GM21526 (cell line): ENCODE results near the gene FYN.
A peak's percentile ranks its signal among the peaks of the same experiment; 100 is the strongest.

Experiments used
- ATAC-seq: cut with Tn5 transposase; IDR thresholded peaks from one replicate; pipeline ENCODE4 v1.9.1; 2021; ENCODE audit warnings: moderate library complexity; ENCODE audit not compliant: unreplicated experiment, low FRiP score

Gene FYN

DNA sequence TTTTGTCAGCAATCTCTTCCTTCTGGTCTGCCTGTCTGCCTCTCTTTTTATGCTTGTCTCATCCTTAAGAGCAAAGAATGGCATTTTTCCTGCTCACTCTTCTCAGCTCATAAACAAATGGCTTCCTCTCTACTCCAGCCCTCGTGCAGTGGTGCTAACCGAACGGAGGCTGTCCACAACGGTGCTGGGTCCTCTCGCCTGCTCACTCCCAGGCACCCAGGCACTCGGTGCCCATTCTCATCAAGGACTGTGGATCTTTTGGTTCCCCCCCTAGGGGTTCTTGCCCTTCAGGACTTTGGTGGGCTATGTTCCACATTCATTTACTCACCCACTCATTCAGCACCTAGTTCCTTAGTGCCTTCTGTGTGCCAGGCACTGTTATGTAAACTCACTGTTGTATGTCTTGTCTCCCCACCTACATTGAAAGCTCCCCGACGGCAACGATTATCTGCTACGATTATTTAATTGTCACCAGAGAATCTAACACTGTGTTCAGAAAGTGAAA is 113.9 kb downstream of the FYN start:
- ATAC-seq = no peak

- no peak for ATAC-seq
Measured at GRCh38 chr6:111758608-111759329, 114.5 kb downstream of the FYN start.

- ATAC-seq = no peak
Measured at GRCh38 chr6:111757342-111757741, 115.9 kb downstream of the FYN start.

DNA sequence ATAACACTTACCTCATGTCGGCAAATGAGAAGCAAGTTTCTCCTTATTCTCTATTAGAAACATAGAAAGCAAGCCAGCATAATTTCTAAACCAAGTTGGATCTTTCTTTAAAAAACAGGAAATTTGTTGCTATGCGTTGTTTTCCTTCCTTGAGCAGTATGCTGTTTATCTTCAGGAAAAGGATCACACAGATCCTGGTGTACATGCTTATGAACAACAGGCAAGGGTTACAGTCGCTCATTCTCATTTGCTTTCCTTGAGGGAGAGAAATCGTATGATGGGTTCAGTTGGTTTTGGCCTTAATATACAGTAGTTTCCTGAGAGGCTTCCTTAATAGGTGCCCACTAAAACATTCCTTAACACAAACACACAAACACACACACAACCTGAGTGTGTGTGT is 118.8 kb downstream of the FYN start:
- ATAC-seq = no peak

DNA sequence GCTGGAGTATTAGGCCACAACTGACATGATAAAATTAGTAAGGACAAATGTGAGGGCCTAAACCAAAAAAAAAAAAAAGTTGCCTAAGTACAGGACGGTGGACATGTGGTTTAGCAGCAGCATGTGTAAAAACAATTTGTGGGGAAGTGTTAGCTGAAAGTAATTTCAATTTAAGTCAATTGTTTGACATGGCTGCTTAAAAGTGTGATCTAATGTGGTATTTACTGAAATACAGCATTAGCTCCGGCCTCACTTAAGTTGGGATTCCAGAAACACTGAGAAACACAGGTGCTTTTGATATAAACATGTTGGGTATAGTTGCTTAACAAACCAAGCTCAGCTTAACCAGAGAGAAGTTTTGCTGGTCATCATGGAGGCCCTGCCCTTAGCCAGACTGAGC is 119.7 kb downstream of the FYN start:
- ATAC-seq = no peak

DNA sequence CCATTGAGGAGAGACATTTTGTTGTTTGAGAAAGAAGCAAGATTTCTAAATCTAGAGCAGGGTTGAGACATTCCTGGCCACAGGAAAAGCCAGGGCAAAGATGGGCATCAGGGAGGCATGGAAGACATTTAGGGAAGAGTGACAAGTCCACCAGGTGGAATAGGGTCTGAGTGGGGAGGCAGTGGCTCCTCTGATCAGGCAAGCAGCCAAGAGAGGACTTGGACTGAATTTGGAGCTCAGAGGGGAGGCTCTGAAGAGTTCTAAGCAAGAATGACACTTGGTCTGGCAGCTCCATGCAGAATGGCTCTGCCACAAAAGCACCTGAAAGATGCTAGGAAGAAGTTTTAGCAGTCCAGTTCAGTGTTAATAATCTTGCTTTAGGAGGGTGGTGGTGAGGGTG is 120.8 kb downstream of the FYN start:
- ATAC-seq = no peak

- peak; percentile 80 for ATAC-seq
Measured at GRCh38 chr6:111750753-111751673, 122.2 kb downstream of the FYN start.

GRCh38 chr6:111750153-111750552 is 123.1 kb downstream of the FYN start:
- ATAC-seq = no peak

DNA sequence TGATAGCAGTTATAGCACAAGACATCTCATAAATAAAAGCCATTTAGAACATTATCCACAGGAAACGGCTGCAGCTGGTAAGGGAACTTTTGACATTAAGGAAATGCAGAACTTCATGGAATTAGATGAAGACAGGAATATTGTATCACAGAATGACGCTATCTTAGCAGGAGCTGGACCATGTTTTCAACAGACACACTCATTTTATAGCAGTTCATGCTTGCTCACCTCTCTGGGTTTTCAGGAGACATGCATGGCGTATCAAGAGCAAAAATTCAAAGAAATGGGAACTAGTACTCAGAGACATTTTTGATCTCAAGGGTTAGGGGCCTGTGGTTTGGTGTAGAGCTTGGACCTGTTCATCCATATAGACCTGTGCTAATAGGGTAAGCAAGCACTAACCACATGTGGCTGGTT is 125.0 kb downstream of the FYN start:
- no peak for ATAC-seq

DNA sequence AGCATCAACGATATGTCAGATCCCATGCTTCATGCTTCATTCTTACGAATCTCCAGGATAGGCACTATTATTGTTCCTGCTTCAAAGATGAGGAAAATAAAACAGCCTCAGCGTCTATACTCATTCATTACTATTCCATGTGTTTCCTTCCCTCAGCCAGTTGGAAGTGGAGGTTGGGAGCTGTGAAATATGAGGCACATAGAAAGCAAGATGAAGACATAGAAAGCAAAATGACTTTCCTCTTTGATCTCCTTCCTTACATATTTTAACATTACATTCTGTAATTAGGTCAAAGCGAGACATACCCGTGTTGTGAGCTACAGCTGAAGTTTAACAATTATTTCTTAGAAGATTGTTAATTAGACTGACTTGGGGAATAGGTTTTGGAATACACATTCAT is 125.4 kb downstream of the FYN start:
- no peak for ATAC-seq

- ATAC-seq = no peak
Measured at GRCh38 chr6:111747396-111747795, 125.9 kb downstream of the FYN start.

GRCh38 chr6:111746983-111747382 is 126.3 kb downstream of the FYN start:
- ATAC-seq = no peak

- ATAC-seq = no peak
Measured at GRCh38 chr6:111745636-111746035, 127.6 kb downstream of the FYN start.

GRCh38 chr6:111745186-111745585 is 128.1 kb downstream of the FYN start:
- ATAC-seq = no peak

DNA sequence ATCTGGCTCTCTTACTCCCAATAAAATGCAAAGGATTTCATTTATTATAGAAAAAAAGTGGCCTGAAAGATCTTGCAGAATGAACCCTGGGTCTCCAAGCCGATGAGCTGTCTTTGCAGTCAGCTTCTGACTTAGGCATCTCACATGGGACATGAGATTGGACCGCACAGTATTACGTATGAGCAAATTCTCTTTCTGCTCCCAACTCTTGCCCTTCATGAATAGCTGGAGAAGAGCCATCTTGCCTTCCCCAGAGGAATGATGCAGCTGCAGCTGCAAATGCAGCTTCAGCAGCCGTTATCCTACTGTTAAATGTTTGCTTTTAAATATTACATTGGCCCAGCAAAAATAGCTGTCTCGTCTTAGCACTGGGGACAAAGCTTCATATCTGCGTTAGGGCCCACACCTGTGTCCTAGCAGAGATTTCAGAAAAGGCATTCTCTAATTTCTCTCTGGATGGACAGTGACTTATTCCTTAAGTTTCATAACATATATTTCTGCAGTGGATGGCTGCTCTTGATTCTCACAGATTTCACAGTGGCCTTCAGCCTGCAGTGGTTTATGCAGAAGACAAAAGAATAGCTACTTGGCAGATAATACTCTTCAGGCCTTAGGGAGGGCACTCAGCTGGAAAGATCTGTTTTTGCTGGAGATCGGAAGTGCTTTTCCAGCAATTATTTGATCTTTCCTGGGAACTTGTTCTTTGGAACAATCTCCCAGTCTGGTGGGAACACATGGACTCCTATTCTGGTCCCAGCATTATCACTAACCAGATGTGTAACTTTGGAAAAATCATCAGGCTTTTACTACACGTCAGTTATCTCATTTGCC is 129.2 kb downstream of the FYN start:
- ATAC-seq = no peak

GRCh38 chr6:111743360-111743759 is 129.9 kb downstream of the FYN start:
- ATAC-seq = no peak

DNA sequence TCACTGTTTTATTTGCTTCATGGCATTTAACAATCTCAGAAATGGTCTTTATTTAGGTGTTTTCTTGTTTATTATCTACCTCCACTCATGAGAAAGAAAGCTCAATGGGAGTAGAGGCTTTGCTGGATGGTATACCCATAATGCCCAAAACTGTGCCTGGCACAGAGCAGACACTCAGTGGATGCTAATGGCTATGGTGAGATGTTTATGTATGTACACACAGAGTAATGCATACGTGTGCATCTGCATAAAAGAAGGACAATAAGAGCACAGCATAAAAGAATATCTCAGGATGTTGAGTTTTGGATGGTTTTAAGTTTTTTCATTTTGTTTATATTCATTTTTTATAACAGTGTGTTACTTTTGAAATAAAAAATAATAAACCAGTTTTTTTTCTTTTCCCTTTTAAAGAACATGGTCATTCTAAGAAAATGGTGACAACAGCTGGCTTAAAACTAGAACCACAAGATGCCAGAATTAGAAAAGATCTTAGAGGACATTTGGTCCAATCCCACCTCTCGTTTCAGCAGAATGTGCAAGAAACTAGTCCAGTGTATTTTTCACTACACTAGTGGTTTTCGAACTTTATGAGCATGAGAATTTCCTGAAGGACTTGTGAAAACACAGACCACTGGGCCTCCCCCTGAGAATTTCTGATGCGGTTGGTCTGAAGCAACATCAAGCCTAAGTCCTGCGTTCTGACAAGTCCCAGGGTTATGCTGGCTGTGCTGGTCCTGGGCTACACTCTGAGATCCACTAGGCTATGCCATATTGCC is 131.9 kb downstream of the FYN start:
- no peak for ATAC-seq

DNA sequence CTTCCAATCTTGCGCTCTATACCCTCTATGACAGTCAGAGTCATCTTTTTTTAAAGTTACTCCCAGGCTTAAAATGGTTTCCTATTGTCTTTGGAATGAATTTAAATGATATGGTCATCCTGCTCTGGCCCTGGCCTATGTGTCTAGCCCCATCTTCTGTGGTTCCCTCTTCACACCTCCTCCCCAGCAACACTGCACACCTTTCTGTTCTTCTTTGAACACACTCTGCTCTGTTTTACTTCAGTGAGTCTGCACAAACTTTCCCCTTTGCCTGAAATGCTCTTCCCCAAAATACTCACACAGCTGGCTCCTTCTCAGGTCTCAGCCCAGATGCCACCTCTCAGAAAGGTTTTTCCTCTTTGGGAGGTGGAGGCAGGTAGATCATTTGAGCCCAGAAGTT is 132.7 kb downstream of the FYN start:
- no peak for ATAC-seq

DNA sequence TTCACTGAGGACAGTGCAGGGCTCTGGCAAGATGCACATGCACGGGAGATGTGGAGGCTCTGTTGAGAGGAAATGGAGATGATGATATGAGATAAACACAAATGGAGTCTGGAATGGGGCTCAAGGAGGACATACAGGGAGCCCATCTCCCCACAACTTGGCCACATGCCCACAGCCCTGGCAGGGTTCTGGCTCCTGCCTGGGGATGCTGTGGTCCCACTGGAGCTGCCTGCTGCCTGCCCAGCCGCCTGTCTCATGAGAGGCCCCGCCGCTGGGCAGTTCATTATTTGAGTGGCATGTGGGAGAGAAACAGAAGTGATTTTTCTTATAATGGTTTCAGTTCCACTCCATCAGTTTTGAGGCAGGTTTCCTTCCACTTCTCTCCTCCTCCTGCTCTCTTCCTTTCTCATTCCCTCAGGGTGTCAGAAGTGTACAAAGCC is 134.0 kb downstream of the FYN start:
- no peak for ATAC-seq

- no peak for ATAC-seq
Measured at GRCh38 chr6:111738631-111739030, 134.6 kb downstream of the FYN start.
